GM19468 (cell line): ENCODE measurements around the gene ZFC3H1.
"Not testable (repeated sequence)": the region's sequence is repeated elsewhere in the genome, so short reads cannot be mapped to it uniquely, and the experiment has no call there.

Experiments used
- ATAC-seq: cut with Tn5 transposase; IDR thresholded peaks from one replicate; pipeline ENCODE4 v1.9.1; 2021; ENCODE audit warnings: mild to moderate bottlenecking, moderate library complexity, moderate number of reproducible peaks; ENCODE audit not compliant: unreplicated experiment; ENCODE audit errors: extremely low read depth

Gene ZFC3H1

DNA sequence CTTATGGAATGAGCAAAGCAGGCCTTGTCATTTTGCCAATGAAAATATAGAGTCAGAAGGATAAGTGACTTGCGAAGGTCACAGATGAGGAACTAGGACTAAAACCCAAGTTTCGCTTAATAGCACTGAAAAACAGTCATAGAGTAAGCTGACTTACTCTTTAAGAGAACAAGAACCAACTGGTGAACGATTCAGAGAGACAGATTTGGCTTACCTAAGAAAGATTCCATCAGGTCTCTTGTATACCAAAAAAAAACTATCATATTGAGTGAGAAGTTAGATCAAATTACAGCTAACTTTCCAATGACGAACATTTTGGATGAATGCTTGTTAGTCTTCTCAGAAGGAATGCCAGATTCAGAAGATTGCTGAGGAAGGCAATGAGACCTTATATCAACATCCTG, 74.2 kb downstream of the ZFC3H1 start:
- ATAC-seq, result no peak

GRCh38 chr12:71587012-71587411, 76.6 kb downstream of the ZFC3H1 start:
- no peak for ATAC-seq

DNA sequence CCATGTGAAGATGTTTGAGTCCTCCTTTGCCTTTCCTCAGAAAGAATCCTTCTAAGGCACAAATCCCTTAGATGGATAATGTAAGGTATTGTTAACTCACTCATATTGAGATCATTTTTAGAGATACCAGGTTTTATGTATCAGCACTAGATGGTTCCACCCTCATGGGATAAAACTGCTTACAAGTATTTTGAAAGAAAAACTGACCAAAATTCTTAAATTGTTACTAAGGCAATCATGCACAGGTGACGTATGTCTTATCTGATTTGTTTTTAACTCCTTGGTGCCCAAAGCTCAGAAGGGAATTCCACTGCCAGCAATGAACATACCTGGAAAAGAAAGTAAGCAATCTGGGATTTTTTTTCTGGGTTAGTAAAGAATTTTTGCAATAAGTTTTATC, 78.4 kb downstream of the ZFC3H1 start:
- ATAC-seq, result no peak

- ATAC-seq, result no peak
Observed at GRCh38 chr12:71584356-71584755, 79.3 kb downstream of the ZFC3H1 start.

DNA sequence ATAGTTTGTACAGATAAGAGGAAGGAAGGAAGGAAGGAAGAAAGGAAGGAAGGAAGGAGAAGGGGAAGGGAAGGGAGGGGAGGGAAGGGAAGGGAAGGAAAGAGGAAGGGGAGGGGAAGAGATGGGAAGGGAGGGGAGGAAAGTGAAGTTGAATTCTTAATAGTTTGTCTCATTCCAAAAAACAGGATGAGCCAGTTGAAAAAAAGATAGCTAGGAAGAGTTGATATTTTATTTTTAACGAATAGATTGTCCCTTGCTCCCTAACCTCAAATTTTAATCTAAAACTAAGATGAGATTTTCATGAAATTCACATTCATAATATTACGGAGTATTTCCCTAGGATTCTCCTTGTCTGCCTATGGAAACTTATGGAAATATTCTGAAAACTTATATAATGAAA, 80.7 kb downstream of the ZFC3H1 start:
- ATAC-seq, result no peak

DNA sequence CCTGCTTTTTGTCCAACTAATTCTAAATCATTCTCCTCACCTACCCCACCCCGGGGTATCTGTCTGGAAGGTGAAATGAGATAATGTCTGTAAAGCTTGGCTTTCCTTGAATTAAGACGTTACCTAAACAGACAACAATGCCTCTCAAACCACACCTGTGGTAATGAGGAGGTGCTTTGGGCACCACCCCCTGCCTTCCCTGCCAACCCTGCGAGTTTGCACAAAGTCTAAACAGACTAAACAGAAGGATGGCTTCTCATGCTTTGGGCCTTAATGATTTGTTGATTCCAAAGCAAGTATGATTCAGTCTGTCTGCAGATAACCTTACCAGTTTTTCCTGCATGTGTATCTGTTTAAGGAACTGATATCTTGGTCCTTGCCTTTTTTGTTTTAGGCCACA, 82.4 kb downstream of the ZFC3H1 start:
- ATAC-seq, result no peak

- no peak for ATAC-seq
Observed at GRCh38 chr12:71578694-71579258, 84.9 kb downstream of the ZFC3H1 start.

- no peak for ATAC-seq
Observed at GRCh38 chr12:71576496-71576895, 87.2 kb downstream of the ZFC3H1 start.

- not testable (repeated sequence) for ATAC-seq
Observed at GRCh38 chr12:71569885-71570284, 93.8 kb downstream of the ZFC3H1 start.

GRCh38 chr12:71567537-71567936, 96.1 kb downstream of the ZFC3H1 start:
- ATAC-seq, result no peak

DNA sequence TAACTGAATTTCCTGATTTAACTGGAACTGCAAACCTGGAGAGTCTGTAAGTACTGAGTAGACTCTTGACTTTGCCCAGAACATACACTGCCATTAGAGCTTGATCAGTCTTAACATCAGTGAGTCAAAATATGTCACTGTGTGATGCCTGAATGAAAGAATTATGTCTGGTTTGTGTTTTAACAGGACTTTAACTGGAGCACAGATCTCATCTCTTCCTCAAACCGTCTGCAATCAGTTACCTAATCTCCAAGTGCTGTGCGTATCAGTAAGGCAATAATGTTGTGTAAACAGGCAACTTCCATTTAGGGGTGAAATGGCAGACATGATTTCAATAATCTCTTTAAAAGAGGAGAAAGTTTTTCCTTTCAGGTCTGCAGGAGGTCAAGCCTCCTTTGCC, 97.0 kb downstream of the ZFC3H1 start:
- ATAC-seq, result no peak

GRCh38 chr12:71565535-71565934, 98.1 kb downstream of the ZFC3H1 start:
- no peak for ATAC-seq

DNA sequence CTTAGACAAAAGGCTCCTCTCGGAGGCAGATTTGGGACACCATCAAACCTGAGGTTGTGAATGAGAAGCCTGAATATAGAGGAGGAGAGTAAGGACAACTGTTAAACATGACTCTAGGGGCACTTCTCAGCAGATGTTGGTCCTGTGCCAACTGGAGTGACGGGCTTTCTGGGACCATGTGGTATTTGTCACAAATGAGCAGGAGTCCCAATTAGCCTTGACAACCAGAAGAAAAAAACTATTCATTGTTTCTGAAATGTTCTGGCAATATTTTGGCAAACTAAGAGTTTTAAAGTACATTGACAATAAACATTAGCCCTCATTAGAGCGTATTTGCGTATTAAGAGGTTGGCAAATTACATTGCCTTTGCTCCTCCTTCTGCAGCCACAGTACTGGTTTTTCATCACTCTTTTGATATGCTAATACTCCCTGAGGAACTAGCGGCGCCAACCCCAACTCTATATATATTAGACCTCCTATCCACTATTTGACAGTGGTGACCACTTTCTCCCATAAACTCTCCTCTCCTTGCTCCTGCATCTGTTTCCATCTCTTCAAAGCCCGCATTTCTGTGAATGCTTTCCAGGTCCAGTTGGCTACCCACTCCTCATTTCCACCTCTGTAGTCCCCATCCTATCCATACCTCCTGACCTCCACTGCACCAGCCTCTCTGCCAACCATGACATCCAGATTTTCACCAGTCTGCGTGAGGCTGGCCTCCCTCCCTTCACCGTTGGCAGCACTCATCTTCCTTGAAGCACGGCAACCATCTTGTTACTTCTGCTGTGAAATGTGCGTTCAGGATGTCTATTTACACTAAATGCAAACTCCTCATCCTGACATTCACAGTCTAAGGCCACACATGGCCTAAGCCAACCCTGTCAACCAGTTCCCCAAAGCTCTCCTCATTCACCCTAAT, 100.7 kb downstream of the ZFC3H1 start:
- ATAC-seq, result no peak
